GM23338 (cell line): ENCODE results near the gene KRT84. TPM values are rescaled to one million over a fixed set of nuclear protein-coding genes. Genes with fewer than 3 reads are reported as not detected.

Source experiments
- ATAC-seq: fragments of 200-7000 bp; cut with Tn5 transposase; 3 replicates; pipeline ENCODE4 v1.9.1; 2020
- DNase-seq: peaks from one replicate; pipeline ENCODE4 v3.0.0-alpha.2; 2015; ENCODE audit warnings: low spot score
- H2AFZ ChIP-seq: fragments of 200-600 bp; sonication (generic); 2 replicates; pipeline ENCODE4 v1.8.0; 2016; ENCODE audit warnings: antibody characterized with exemption, mild to moderate bottlenecking, moderate library complexity
- H3F3A ChIP-seq: fragments of 200-600 bp; sonication (generic); replicated peaks from 2 replicates; pipeline ENCODE4 v1.8.0; 2017; ENCODE audit warnings: antibody characterized with exemption, mixed run types, low read depth
- H3K27ac ChIP-seq: fragments of 200-600 bp; sonication (generic); 2 replicates; pipeline ENCODE4 v1.6.1; 2016; ENCODE audit warnings: low read depth
- H3K27me3 ChIP-seq: fragments of 200-600 bp; sonication (generic); 2 replicates; pipeline ENCODE4 v1.8.0; 2016; ENCODE audit warnings: mild to moderate bottlenecking, mixed run types, moderate library complexity; ENCODE audit not compliant: insufficient read depth
- H3K36me3 ChIP-seq: fragments of 200-600 bp; sonication (generic); 2 replicates; pipeline ENCODE4 v1.8.0; 2016; ENCODE audit warnings: mild to moderate bottlenecking; ENCODE audit not compliant: insufficient read depth
- H3K4me1 ChIP-seq: fragments of 200-600 bp; sonication (generic); 2 replicates; pipeline ENCODE4 v1.8.0; 2016; ENCODE audit warnings: mild to moderate bottlenecking, moderate library complexity; ENCODE audit not compliant: insufficient read depth
- H3K4me2 ChIP-seq: fragments of 200-600 bp; sonication (generic); 2 replicates; pipeline ENCODE4 v1.7.1; 2017; ENCODE audit warnings: mixed run types
- H3K4me3 ChIP-seq: fragments of 200-600 bp; sonication (generic); 2 replicates; pipeline ENCODE4 v1.6.1; 2016; ENCODE audit warnings: mixed run types
- H3K79me2 ChIP-seq: fragments of 200-600 bp; sonication (generic); replicated peaks from 2 replicates; pipeline ENCODE4 v1.8.0; 2017; ENCODE audit warnings: mild to moderate bottlenecking; ENCODE audit not compliant: insufficient read depth
- H3K9me2 ChIP-seq: fragments of 200-600 bp; sonication (generic); 2 replicates; pipeline ENCODE4 v1.8.0; 2017; ENCODE audit not compliant: insufficient read depth
- H4K20me1 ChIP-seq: fragments of 200-600 bp; sonication (generic); replicated peaks from 2 replicates; pipeline ENCODE4 v1.8.0; 2017; ENCODE audit warnings: mild to moderate bottlenecking; ENCODE audit not compliant: insufficient read depth
- H3K27ac Mint-ChIP-seq: 2 replicates; pipeline ENCODE4 v1.8.0; 2020; ENCODE audit warnings: inconsistent platforms, mild to moderate bottlenecking, moderate library complexity, mixed read lengths
- H3K27me3 Mint-ChIP-seq: 3 replicates; pipeline ENCODE4 v1.8.0; 2022; ENCODE audit warnings: low read depth, mild to moderate bottlenecking, moderate library complexity, mixed read lengths, inconsistent platforms; ENCODE audit not compliant: insufficient read depth, poor library complexity
- H3K36me3 Mint-ChIP-seq: 3 replicates; pipeline ENCODE4 v1.8.0; 2021; ENCODE audit warnings: low read depth, mild to moderate bottlenecking, inconsistent platforms, moderate library complexity, mixed read lengths
- H3K4me1 Mint-ChIP-seq: 3 replicates; pipeline ENCODE4 v1.8.0; 2020; ENCODE audit warnings: mild to moderate bottlenecking, inconsistent platforms, mixed read lengths
- H3K4me3 Mint-ChIP-seq: 3 replicates; pipeline ENCODE4 v1.8.0; 2021; ENCODE audit warnings: moderate library complexity, mild to moderate bottlenecking, inconsistent platforms, mixed read lengths
- H3K9me3 Mint-ChIP-seq: 3 replicates; pipeline ENCODE4 v1.8.0; 2020; ENCODE audit warnings: moderate library complexity, mild to moderate bottlenecking, inconsistent platforms, mixed read lengths
- CREB1 ChIP-seq: fragments of 250-450 bp; sonication (Bioruptor Pico); IDR thresholded peaks from 2 replicates; pipeline ENCODE4 v1.5.0; 2020; ENCODE audit warnings: low read depth, mild to moderate bottlenecking, moderate library complexity
- CTCF ChIP-seq, 2 experiments: fragments of 200-600 bp in 1 of 2; sonication (generic) in 1 of 2; conservative IDR thresholded peaks; 2 replicates each; pipeline versions ENCODE4 v1.5.1 to v1.6.1; 2016 to 2017; ENCODE audit warnings: antibody characterized with exemption in 2 of 2, low read depth in 2 of 2, mild to moderate bottlenecking in 2 of 2, moderate library complexity in 1 of 2
- EZH2 ChIP-seq: fragments of 200-600 bp; sonication (generic); IDR thresholded peaks from one replicate; pipeline ENCODE4 v1.8.0; 2017; ENCODE audit warnings: antibody characterized with exemption, mild to moderate bottlenecking, low read depth; ENCODE audit not compliant: unreplicated experiment
- EZH2phosphoT487 ChIP-seq: fragments of 200-600 bp; sonication (generic); IDR thresholded peaks from one replicate; pipeline ENCODE4 v1.8.1; 2018; ENCODE audit warnings: antibody characterized with exemption; ENCODE audit not compliant: unreplicated experiment
- JUNB ChIP-seq: IDR thresholded peaks from one replicate; pipeline ENCODE4 v1.6.1; 2016; ENCODE audit warnings: antibody characterized with exemption; ENCODE audit not compliant: unreplicated experiment
- NANOG ChIP-seq: IDR thresholded peaks from 2 replicates; pipeline ENCODE4 v1.6.1; 2016; ENCODE audit warnings: antibody characterized with exemption, borderline replicate concordance
- POLR2AphosphoS5 ChIP-seq: IDR thresholded peaks from 2 replicates; pipeline ENCODE4 v1.6.1; 2016; ENCODE audit warnings: antibody characterized with exemption, low read depth
- STAT1 ChIP-seq: IDR thresholded peaks from one replicate; pipeline ENCODE4 v1.6.1; 2016; ENCODE audit warnings: antibody characterized with exemption; ENCODE audit not compliant: unreplicated experiment
- ZNF114 ChIP-seq: fragments of 250-450 bp; sonication (Bioruptor Pico); IDR thresholded peaks from 2 replicates; pipeline ENCODE4 v1.5.0; 2020; ENCODE audit warnings: mild to moderate bottlenecking, moderate library complexity
- ZNF331 ChIP-seq: fragments of 250-450 bp; sonication (Bioruptor Pico); IDR thresholded peaks from 2 replicates; pipeline ENCODE4 v1.5.0; 2020; ENCODE audit warnings: low read depth, mild to moderate bottlenecking, moderate library complexity
- ZNF462 ChIP-seq: fragments of 250-450 bp; sonication (Bioruptor Pico); IDR thresholded peaks from 2 replicates; pipeline ENCODE4 v1.5.0; 2020; ENCODE audit warnings: mild to moderate bottlenecking, moderate library complexity
- polyA plus RNA-seq: library from polyadenylated mRNA; unstranded; fragments of >200 nt; fragmentation: Nextera tagmentation; extraction: Ambion mirVana; gene quantifications from 2 replicates; pipeline ENCODE4 v1.2.1, GENCODE V29; 2016
- total RNA-seq: library from RNA; depleted of rRNA; stranded (reverse); fragments of >200 nt; shearing (Covaris generic); gene quantifications from 2 replicates; pipeline ENCODE4 v1.2.3, GENCODE V29; 2014
- TF ChIP-seq, protein P1 (sequence below): IDR thresholded peaks from 2 replicates; pipeline ENCODE4 v1.6.1; 2016; ENCODE audit warnings: antibody characterized with exemption

Gene KRT84
- total and polyA plus RNA-seq, 2 experiments from 2014 or later: not detected

- TF ChIP-seq ZNF462: no peak
Measured at GRCh38 chr12:52378091-52378490, 7.4 kb downstream of the KRT84 start (continued).

DNA sequence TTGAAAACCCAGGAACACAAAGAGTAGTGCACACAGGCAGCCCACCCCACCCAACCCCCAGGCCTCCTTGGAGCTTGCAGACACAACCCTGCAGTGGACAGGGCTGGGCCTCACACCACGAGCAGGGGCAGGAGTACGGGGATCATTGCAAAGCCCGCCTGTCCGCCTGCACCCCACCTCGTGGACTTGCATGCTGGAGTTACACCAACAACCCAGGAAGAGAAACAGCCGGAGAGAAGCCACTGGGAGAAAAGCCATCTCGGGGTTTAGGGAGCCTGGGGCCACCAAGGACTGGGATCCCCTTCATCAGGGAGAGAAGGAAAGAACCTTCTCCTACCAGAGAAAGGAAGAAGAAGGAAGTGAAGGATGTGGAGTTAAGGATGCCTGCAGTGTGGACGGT, 8.2 kb downstream of the KRT84 start:
- H3K4me1 ChIP-seq: no peaks in the 10 kb centered on the region
- Mint-ChIP-seq H3K9me3 (no peaks in the 10 kb centered on the region), H3K27ac (no peak overlapping the region; the same call in 1 of the 2 replicates), H3K27me3 (peaks cover 4% of the 10 kb centered on the region), H3K4me3 (no peak overlapping the region), H3K36me3 (no peaks in the 10 kb centered on the region), H3K4me1 (no peaks in the 10 kb centered on the region)
- H3K27me3 ChIP-seq: no peaks in the 10 kb centered on the region
- H3K36me3 ChIP-seq: no peaks in the 10 kb centered on the region
- DNase-seq: no peak
- H2AFZ ChIP-seq: no peak overlapping the region
- no peak overlapping the region for H3K4me3 ChIP-seq
- H3K9me2 ChIP-seq: no peaks in the 10 kb centered on the region
- no peak for ATAC-seq
- no peak overlapping the region for H3K4me2 ChIP-seq
- no peak overlapping the region for H3K27ac ChIP-seq
- no peaks in the 10 kb centered on the region for H4K20me1 ChIP-seq
- no peaks in the 10 kb centered on the region for H3K79me2 ChIP-seq
- no peaks in the 10 kb centered on the region for H3F3A ChIP-seq
- TF ChIP-seq, protein P1, sequence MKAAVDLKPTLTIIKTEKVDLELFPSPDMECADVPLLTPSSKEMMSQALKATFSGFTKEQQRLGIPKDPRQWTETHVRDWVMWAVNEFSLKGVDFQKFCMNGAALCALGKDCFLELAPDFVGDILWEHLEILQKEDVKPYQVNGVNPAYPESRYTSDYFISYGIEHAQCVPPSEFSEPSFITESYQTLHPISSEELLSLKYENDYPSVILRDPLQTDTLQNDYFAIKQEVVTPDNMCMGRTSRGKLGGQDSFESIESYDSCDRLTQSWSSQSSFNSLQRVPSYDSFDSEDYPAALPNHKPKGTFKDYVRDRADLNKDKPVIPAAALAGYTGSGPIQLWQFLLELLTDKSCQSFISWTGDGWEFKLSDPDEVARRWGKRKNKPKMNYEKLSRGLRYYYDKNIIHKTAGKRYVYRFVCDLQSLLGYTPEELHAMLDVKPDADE: no peak
- TF ChIP-seq JUNB (no peak), EZH2 (no peak), CTCF (conservative IDR thresholded peaks at IDR 0.05; ENCODE audit: low read depth in 2 of 2) (no peak), ZNF114 (no peak), POLR2AphosphoS5 (no peak), ZNF331 (no peak), EZH2phosphoT487 (no peak), STAT1 (no peak), CREB1 (CRISPR knock-in tag) (no peak), NANOG (no peak)
